Fibroblast of skin of left biceps (primary cell): ENCODE measurements around the gene SPAG17.

Experiments
- DNase-seq, 2 experiments: peaks; one replicate each; pipeline ENCODE4 v3.0.0-alpha.2; 2013; ENCODE audit warnings: low read depth in 2 of 2

SPAG17 gene

DNA sequence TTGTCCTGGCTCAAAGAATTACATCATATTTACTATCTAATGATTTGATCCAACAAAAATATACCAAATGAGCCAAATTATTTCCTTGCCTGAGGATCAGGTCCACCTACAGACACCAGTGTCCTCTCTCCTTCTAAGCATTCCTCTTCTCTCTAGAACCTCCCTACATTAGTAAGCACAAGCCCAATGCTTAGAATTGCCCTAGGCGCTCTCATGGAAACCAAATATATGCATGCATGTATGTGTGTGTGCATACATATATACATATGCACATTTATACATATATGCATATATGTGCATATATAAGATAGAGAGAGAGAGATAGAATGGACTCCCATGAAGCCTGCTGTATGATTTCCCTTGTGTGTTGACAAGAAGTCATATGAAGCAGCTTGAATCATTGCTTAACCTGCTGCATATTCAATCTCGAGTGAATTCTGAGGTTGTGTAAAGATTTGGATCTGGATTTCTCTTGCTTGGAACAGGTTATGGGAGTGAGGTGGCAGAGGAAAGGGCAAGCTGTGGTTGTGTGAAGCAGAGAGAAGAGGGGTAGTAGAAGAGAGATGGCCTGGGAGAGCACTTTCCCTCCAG lies 66.1 kb downstream of the SPAG17 start:
- DNase-seq, result no peak

- no peak for DNase-seq
Observed at GRCh38 chr1:118118469-118118868, 66.6 kb downstream of the SPAG17 start.

- DNase-seq, result no peak
Observed at GRCh38 chr1:118117521-118117920, 67.5 kb downstream of the SPAG17 start.

DNA sequence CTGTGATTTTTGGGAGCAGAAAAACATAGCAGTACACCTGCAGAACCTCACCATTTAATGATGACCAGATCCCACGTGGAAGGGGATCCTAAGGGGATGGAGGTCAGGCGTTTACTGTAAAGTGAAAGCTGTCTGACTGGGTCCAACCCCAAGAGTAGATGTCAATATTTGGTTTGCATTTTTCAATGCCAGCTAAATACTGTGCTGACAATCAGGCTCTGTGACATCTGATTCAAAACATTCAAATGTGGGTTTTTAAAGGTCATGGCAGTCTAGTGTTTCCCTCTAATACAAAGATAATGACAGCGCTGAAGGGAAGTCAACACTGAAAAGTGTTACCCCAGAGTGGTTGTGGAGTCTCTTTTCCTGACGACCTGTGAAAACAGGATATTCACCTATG lies 68.1 kb downstream of the SPAG17 start:
- no peak for DNase-seq

DNA sequence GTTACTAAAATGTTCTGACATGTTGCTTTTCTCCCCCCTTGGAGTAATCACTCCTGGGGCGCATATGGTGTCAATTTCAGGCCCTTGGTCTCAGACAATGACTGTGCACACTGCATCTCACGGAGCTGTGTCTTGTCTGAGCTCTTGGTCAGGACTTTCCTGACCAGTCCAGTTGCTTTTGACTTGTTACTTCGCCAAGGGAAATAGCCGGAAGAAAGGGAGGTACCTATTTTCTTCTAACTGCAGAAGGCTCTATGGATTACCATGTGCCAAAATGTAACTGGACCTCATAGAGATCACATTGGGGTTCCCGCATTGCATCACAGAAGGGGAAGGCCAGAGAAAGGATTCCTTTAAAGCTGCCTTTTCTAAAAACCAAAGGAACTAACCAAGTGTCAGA lies 68.6 kb downstream of the SPAG17 start:
- peak in 1 of 2 experiments; percentile 21 for DNase-seq

- peak in 1 of 2 experiments; percentile 21 for DNase-seq
Observed at GRCh38 chr1:118115567-118116295, 69.3 kb downstream of the SPAG17 start.

- peak; percentile 53 to 58 for DNase-seq
Observed at GRCh38 chr1:118113261-118113660, 71.8 kb downstream of the SPAG17 start.

- no peak for DNase-seq
Observed at GRCh38 chr1:118110580-118110979, 74.4 kb downstream of the SPAG17 start.

DNA sequence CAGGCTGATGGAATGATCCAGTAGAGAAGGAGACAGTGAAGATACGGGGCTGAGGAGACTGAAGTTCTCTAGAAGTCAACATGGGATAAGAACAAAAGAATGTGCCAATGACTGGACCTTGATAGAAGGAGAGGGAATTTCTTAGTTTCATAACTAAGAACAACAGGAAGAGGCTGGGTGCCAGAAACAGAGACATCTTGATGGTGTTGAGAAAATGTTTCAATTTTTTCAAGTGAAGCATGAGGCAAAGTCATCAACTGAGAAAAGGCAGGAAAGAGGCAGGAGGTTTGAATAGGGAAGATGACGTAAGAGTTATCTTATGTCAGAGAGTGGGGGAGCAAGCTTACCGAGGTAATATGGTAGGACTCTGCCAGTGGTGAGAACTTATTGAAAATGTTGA lies 80.1 kb downstream of the SPAG17 start:
- DNase-seq, result no peak

GRCh38 chr1:118102445-118102844 lies 82.6 kb downstream of the SPAG17 start:
- no peak for DNase-seq

DNA sequence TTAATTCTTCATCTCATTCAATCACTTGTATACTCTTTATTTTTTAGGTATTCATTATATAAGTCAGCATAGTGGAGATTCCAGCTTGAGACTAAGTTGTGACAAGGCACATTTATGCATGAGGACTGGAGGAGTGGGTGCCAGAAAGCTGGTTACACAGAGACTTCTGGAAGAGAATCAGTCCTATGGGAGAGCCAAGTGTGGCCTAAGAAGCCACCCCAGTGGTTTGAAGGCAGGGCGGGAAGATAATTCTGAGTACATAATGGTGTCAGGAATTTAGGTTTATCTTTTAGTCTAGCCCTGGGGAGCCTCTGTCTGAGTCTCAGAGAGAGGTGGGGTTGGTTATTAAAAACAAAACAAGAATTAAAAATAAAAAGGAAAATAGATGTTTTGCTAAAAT lies 83.0 kb downstream of the SPAG17 start:
- no peak for DNase-seq

DNA sequence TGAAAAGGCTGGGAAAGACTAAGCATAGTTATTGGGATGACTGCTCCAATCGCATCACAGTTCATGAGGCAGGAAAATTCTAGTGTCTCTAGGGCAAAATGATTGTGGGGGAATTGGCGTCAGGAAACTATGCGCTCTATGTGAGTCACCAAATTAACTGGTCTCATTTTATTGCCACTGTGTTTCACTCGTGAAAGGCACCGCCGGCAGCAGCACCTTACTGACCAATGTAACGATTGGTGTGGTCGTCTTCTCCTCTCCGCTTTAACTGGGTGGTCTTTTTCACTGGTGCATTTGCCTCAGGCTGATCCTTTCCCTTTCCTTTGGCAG lies 83.5 kb downstream of the SPAG17 start:
- peak in 1 of 2 experiments; percentile 40 for DNase-seq

DNA sequence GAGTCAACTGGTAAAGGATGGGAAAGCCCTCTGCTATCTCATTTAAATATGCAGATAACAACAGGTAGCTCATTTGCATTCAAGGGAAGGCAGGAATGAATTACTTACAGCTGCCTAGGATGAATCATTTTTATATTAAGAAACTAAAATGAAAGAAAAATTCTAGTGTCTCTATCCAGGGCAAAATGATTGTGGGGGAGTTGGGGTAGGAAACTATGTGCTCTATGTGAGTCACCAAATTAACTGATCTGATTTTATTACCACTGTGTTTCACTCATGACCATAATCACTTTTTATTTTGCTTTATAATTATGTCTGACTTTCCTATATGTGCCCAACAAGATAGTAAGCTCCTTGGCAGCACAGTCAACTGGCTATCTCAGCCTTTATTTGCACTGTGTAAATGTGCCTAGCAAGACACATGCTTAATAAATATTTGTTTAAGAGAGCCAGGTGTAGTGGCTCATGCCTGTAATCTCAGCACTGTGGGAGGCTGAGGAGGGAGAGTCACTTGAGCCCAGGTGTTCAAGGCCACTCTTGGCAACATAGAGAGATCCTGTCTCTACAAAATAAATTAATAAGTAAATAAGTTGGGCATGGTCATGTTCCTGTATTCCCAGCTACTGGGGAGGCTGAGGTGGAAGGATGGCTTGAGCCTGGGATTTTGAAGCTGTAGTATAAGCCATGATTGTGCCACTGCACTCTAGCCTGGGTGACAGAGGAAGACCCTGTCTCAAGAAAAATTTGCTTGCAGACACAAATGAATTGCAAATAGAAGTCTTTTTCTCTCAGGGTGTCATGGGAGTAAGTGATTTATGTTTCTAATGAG lies 84.1 kb downstream of the SPAG17 start:
- DNase-seq, result peak in 1 of 2 experiments; percentile 33

DNA sequence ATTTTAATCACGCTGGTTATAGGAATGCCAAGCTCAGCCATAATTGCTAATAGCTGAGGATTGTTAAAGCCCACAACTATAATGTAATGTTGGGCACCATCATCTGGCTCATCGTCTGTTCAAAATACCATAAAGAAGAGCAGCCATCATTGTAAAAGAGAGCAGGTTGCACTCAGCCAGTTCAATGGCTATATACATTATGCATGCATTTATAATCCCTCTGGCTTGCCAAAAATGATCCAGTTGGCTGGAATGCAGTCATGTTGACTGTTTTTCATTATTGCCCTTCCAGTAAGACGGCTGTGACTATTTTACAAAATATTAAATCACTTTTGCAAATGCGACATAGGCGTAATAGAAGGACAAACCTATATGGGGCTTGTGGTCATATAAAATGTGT lies 85.3 kb downstream of the SPAG17 start:
- DNase-seq, result peak in 1 of 2 experiments; percentile 30

GRCh38 chr1:118097622-118098348 lies 87.2 kb downstream of the SPAG17 start:
- DNase-seq, result no peak

GRCh38 chr1:118093017-118093416 lies 92.0 kb downstream of the SPAG17 start:
- no peak for DNase-seq

GRCh38 chr1:118090130-118090529 lies 94.9 kb downstream of the SPAG17 start:
- no peak for DNase-seq

GRCh38 chr1:118085365-118085764 lies 99.7 kb downstream of the SPAG17 start:
- DNase-seq, result no peak

DNA sequence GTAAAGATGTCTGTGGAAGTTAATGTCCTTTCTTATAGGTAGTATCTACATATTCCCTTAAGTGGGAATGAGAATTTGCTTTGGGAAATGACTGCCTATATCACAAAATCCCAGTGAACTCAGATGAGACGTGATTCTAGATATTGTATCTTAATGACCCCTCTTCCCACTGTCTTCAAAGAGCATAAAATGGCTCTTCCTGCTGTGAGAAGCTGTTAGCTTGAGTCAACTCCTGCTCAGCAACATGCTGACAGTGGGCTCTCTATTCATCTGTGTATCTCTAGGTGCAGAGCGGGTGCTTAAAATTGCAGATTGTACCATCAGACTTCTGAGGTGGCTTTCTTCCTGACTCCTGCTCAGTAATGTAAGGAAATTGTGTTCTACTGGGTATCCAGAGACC lies 100.6 kb downstream of the SPAG17 start:
- no peak for DNase-seq

DNA sequence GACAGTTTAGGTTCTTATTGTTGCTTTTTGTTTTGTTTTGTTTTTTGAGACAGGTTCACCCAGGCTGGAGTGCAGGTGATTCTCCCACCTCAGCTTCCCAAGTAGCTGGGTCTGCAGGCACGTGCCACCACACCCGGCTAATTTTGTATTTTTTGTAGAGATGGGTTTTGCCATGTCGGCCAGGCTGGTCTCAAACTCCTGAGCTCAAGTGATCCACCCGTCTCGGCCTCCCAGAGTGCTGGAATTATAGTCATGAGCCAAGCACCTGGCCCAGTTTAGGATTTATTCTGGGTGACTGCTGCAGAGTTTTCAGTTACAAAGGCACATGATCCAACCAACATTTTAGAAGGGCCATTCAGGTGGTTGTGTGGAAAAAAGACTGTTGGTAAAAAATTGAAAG lies 102.0 kb downstream of the SPAG17 start:
- no peak for DNase-seq

DNA sequence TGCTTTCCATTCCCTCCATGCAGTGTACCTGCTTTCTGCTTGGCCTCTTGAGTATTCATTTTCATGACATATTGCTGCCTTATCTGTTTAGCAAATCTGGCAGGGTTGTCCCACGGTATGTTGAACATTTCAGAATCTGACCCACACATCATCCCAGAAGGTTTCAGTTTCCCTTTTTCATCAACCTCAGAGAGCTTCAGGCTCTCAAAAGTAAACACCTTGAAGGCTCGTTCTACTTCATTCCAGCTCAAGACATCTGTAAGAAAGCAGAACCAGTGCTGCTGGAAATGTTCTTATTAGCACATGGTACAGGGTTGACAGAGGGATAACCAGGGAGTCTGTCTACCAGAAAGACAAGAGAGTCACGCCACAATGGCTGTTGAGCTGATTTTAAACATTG lies 103.6 kb downstream of the SPAG17 start:
- no peak for DNase-seq
